Measurements from ENCODE around the gene DNAH8.

Gene DNAH8

GRCh38 chr6:38861926-38862401, 146.9 kb downstream of the DNAH8 start:
- Histone ChIP-seq H3K79me2 (ENCODE audit: low read length) (no peaks in the 10 kb centered on the region), H3K9me3 (ENCODE audit: insufficient read depth, low read length) (no peaks in the 10 kb centered on the region), H3K4me3 (ENCODE audit: low read length) (no peak overlapping the region), H3K9ac (ENCODE audit: low read length) (no peak overlapping the region), H3K4me2 (ENCODE audit: low read length) (no peak overlapping the region), H3K27ac (ENCODE audit: low read length) (no peak overlapping the region), H2AFZ (ENCODE audit: low read depth, low read length) (no peak overlapping the region), H3K27me3 (ENCODE audit: low read depth, low read length) (peaks cover 20% of the 10 kb centered on the region), H4K20me1 (ENCODE audit: insufficient read depth, low read length) (no peaks in the 10 kb centered on the region), H3K36me3 (replicated peaks; ENCODE audit: low read depth, low read length) (no peaks in the 10 kb centered on the region), H3K4me1 (ENCODE audit: low read length) (no peaks in the 10 kb centered on the region)
- TF ChIP-seq CTCF (IDR thresholded peaks at IDR 0.05; ENCODE audit: low read depth, low read length): no peak
- TF ChIP-seq EZH2phosphoT487 (IDR thresholded peaks at IDR 0.05; ENCODE audit: low read depth): no peak

- H3K9ac ChIP-seq (ENCODE audit: low read length): no peak overlapping the region
- H3K4me1 ChIP-seq (ENCODE audit: low read length): no peaks in the 10 kb centered on the region
- H3K36me3 ChIP-seq (replicated peaks; ENCODE audit: low read depth, low read length): no peaks in the 10 kb centered on the region
- TF ChIP-seq CTCF (IDR thresholded peaks at IDR 0.05; ENCODE audit: low read depth, low read length): no peak
- TF ChIP-seq EZH2phosphoT487 (IDR thresholded peaks at IDR 0.05; ENCODE audit: low read depth): no peak
- peaks cover 27% of the 10 kb centered on the region for H3K27me3 ChIP-seq (ENCODE audit: low read depth, low read length)
- H4K20me1 ChIP-seq (ENCODE audit: insufficient read depth, low read length): no peaks in the 10 kb centered on the region
- no peak overlapping the region for H3K4me2 ChIP-seq (ENCODE audit: low read length)
- no peaks in the 10 kb centered on the region for H3K9me3 ChIP-seq (ENCODE audit: insufficient read depth, low read length)
- H2AFZ ChIP-seq (ENCODE audit: low read depth, low read length): no peak overlapping the region
- H3K4me3 ChIP-seq (ENCODE audit: low read length): no peak overlapping the region
- no peaks in the 10 kb centered on the region for H3K79me2 ChIP-seq (ENCODE audit: low read length)
- H3K27ac ChIP-seq (ENCODE audit: low read length): no peak overlapping the region
Measured at GRCh38 chr6:38865521-38866174, 150.5 kb downstream of the DNAH8 start.

GRCh38 chr6:38867726-38868125, 152.6 kb downstream of the DNAH8 start:
- Histone ChIP-seq H3K9me3 (ENCODE audit: insufficient read depth, low read length) (no peaks in the 10 kb centered on the region), H3K9ac (ENCODE audit: low read length) (no peak overlapping the region), H3K36me3 (replicated peaks; ENCODE audit: low read depth, low read length) (no peaks in the 10 kb centered on the region), H3K79me2 (ENCODE audit: low read length) (no peaks in the 10 kb centered on the region), H3K27ac (ENCODE audit: low read length) (no peak overlapping the region), H3K4me1 (ENCODE audit: low read length) (no peaks in the 10 kb centered on the region), H3K4me3 (ENCODE audit: low read length) (no peak overlapping the region), H3K27me3 (ENCODE audit: low read depth, low read length) (peaks cover 30% of the 10 kb centered on the region), H4K20me1 (ENCODE audit: insufficient read depth, low read length) (no peaks in the 10 kb centered on the region), H2AFZ (ENCODE audit: low read depth, low read length) (no peak overlapping the region), H3K4me2 (ENCODE audit: low read length) (no peak overlapping the region)
- no peak for TF ChIP-seq CTCF (IDR thresholded peaks at IDR 0.05; ENCODE audit: low read depth, low read length)
- TF ChIP-seq EZH2phosphoT487 (IDR thresholded peaks at IDR 0.05; ENCODE audit: low read depth): no peak

GRCh38 chr6:38871741-38872568, 156.8 kb downstream of the DNAH8 start:
- Histone ChIP-seq H3K79me2 (ENCODE audit: low read length) (no peaks in the 10 kb centered on the region), H3K4me1 (ENCODE audit: low read length) (peaks cover 13% of the 10 kb centered on the region), H3K4me3 (ENCODE audit: low read length) (no peak overlapping the region), H3K27ac (ENCODE audit: low read length) (no peak overlapping the region), H3K36me3 (replicated peaks; ENCODE audit: low read depth, low read length) (no peaks in the 10 kb centered on the region), H3K9me3 (ENCODE audit: insufficient read depth, low read length) (no peaks in the 10 kb centered on the region), H3K9ac (ENCODE audit: low read length) (no peak overlapping the region), H3K27me3 (ENCODE audit: low read depth, low read length) (peaks cover 34% of the 10 kb centered on the region), H3K4me2 (ENCODE audit: low read length) (peak overlapping the region; percentile 27; the same call in 1 of the 2 replicates), H4K20me1 (ENCODE audit: insufficient read depth, low read length) (no peaks in the 10 kb centered on the region), H2AFZ (ENCODE audit: low read depth, low read length) (peak overlapping the region; percentile 48; the same call in 1 of the 2 replicates)
- TF ChIP-seq EZH2phosphoT487 (IDR thresholded peaks at IDR 0.05; ENCODE audit: low read depth) (no peak), CTCF (IDR thresholded peaks at IDR 0.05; ENCODE audit: low read depth, low read length) (peak; percentile 100)

Measured in OCI-LY3 (cell line).